ENCODE measurements around the gene CACNA2D1.

DNA sequence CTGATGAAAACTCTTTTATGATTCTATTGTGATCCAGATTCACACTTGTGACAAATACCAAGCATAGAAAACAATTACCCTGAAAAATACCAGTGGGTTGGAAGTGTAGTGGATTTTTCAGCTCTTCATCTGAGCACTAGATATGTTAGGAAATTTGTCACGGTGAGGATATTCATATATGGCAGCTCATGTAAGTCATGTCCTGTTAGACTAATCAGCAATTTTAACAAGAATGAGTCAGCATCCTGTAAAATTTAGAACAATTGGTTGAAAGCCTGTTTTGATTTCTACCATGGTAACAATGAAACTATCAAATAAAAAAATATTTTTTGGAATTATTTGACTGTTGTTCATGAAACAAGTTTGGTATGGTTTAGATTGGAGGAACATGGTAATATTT, 334.3 kb downstream of the CACNA2D1 start:
- TF ChIP-seq, protein P1, sequence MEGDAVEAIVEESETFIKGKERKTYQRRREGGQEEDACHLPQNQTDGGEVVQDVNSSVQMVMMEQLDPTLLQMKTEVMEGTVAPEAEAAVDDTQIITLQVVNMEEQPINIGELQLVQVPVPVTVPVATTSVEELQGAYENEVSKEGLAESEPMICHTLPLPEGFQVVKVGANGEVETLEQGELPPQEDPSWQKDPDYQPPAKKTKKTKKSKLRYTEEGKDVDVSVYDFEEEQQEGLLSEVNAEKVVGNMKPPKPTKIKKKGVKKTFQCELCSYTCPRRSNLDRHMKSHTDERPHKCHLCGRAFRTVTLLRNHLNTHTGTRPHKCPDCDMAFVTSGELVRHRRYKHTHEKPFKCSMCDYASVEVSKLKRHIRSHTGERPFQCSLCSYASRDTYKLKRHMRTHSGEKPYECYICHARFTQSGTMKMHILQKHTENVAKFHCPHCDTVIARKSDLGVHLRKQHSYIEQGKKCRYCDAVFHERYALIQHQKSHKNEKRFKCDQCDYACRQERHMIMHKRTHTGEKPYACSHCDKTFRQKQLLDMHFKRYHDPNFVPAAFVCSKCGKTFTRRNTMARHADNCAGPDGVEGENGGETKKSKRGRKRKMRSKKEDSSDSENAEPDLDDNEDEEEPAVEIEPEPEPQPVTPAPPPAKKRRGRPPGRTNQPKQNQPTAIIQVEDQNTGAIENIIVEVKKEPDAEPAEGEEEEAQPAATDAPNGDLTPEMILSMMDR (IDR thresholded peaks at IDR 0.05): no peak
- no peak for TF ChIP-seq POLR2A (IDR thresholded peaks at IDR 0.05)
